Thymus (tissue), 11 donors: Measurements from ENCODE around the gene SLC28A2. TPM values are rescaled to one million over a fixed set of nuclear protein-coding genes. Genes with fewer than 3 reads are reported as not detected.
"Not testable (repeated sequence)": the region's sequence is repeated elsewhere in the genome, so short reads cannot be mapped to it uniquely, and the experiment has no call there.

Experiments
- DNase-seq, 9 donors: peaks; one replicate each; pipeline ENCODE4 v3.0.0-alpha.2; 2013; ENCODE audit warnings: low spot score in 9 of 9, low read depth in 6 of 9, missing footprints in 1 of 9
- H3K27ac ChIP-seq, 2 donors: one replicate each; pipeline ENCODE4 v1.5.1; 2013; ENCODE audit warnings: control low read depth in 1 of 2, low read depth in 1 of 2, low read length in 1 of 2, mild to moderate bottlenecking in 1 of 2, moderate library complexity in 1 of 2
- H3K27me3 ChIP-seq, 2 donors: one replicate each; pipeline ENCODE4 v1.5.1; 2013; ENCODE audit warnings: low read length in 1 of 2; ENCODE audit not compliant: control insufficient read depth in 2 of 2, insufficient read depth in 1 of 2
- H3K36me3 ChIP-seq, 2 donors: one replicate each; pipeline ENCODE4 v1.5.1; 2013; ENCODE audit warnings: low read length in 1 of 2, mild to moderate bottlenecking in 1 of 2, moderate library complexity in 1 of 2; ENCODE audit not compliant: control insufficient read depth in 2 of 2, insufficient read depth in 2 of 2
- H3K4me1 ChIP-seq, 2 donors: one replicate each; pipeline ENCODE4 v1.5.1; 2013; ENCODE audit warnings: low read length in 2 of 2; ENCODE audit not compliant: control insufficient read depth in 2 of 2, insufficient read depth in 2 of 2
- H3K4me3 ChIP-seq, 2 donors: one replicate each; pipeline ENCODE4 v1.5.1; 2013; ENCODE audit warnings: low read length in 2 of 2, control low read depth in 1 of 2, mild to moderate bottlenecking in 1 of 2
- H3K9me3 ChIP-seq, 2 donors: one replicate each; pipeline ENCODE4 v1.5.1; 2013; ENCODE audit warnings: low read length in 1 of 2, mild to moderate bottlenecking in 1 of 2; ENCODE audit not compliant: control insufficient read depth in 2 of 2, insufficient read depth in 1 of 2
- WGBS: extraction: QIAGEN DNeasy Blood & Tissue Kit; methylation state at CpG from one replicate; pipeline ENCODE4 v1.1.7; 2013; 5-methylcytosine and 5-hydroxymethylcytosine counted together
- polyA plus RNA-seq: library from polyadenylated mRNA; stranded (reverse); fragments of 200-250 nt; gene quantifications from one replicate; pipeline ENCODE4 v1.2.3, GENCODE V29; 2013
- total RNA-seq: library from RNA; stranded (reverse); fragments of 120-200 nt; gene quantifications from one replicate; pipeline ENCODE4 v1.2.4, GENCODE V29; 2013
- donor health status: healthy.

The SLC28A2 gene
- total and polyA plus RNA-seq, 2 donors: 0.02 TPM; not detected in 1

DNA sequence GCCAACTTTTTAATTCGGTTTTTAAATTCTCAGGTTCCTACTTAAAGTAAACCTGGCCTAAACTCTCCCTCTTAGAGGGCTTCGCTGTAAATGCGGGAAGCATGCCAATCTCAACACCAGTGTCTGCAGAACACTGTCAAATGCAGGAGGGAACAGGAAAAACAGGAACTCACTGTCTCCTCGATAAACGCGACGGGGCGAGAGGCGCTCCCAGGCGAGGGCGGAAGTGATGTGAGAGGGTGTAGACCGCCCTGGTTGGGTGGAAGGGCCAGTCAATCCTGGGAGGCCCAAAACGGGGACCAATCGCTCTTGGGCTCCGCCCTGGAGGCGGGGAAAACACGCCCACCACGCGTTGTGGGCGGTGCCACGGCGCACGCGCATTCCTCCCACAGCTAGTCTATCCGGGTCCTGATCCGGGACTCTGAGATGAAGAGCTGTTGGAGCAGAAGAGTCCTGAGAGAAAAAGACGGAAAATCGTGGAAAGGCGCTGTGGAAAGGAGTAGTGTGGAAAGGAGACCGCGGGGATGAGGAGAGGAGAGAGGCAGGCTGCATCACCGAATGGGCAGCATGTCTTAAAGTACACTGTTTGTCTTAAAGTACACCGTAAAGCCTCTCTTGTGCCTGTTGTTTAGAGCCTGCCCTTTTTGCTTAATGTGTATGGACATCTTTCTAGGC lies 27.1 kb downstream of the SLC28A2 start:
- Histone ChIP-seq H3K27me3 (no peaks in the 10 kb centered on the region), H3K27ac (peak overlapping the region; percentile 64 to 85), H3K36me3 (no peaks in the 10 kb centered on the region), H3K4me3 (peak overlapping the region; percentile 54 to 76), H3K9me3 (no peaks in the 10 kb centered on the region), H3K4me1 (peaks cover 7% of the 10 kb centered on the region in 2 donors)
- 1% methylated on average over 33 of the region's 33 CpGs for WGBS
- peak; percentile 61 to 94 (median 83) for DNase-seq

DNA sequence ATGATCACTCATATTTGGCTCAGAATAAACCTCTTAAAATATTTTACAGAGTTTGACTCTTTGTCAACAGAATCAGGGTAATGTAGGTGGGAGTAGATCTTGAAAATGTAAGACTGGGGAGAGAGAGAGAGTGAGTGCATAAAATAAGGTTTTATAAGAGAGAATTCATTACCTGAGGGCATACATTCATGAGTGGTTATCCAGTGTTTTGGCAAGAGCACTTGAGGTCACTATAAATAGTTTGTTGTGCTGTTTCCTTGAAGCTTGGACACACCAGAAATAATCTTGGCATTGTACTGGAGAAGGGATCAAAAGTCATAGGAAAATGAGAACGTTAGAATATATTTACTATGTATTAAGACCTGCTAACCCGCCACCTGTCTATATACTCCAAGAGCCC lies 33.4 kb downstream of the SLC28A2 start:
- WGBS: 83% methylated on average over 2 of the region's 2 CpGs
- no peaks in the 10 kb centered on the region for H3K9me3 ChIP-seq
- DNase-seq: no peak
- no peaks in the 10 kb centered on the region for H3K36me3 ChIP-seq
- H3K27ac ChIP-seq: no peak overlapping the region
- no peaks in the 10 kb centered on the region for H3K27me3 ChIP-seq
- no peaks in the 10 kb centered on the region for H3K4me1 ChIP-seq
- H3K4me3 ChIP-seq: no peak overlapping the region

DNA sequence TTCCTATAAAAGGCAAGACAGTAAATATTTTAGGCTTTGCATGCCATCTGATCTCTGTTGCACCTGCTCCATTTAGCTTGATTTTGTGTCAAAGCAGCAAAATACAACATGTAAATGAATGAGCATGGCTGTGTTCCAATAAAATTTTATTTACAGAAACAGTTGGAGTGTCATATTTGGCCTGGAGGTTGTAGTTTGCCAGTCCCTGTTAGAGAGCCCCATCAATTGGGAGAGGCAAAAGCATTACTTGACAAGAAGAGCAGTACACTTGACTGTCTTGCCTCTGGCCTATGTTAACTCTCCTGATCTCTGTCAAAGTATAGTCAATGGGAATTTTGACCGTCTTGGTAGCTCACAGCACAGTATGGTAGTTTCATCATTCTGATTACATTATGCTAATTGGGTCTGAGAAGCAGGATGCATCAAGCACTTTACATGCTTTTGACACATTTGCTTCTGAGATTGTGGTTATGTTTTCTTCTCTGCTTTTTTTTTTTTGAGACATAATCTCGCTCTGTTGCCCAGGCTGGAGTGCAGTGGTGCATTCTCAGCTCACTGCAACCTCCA lies 35.4 kb downstream of the SLC28A2 start:
- Histone ChIP-seq H3K27me3 (no peaks in the 10 kb centered on the region), H3K4me3 (no peak overlapping the region), H3K27ac (no peak overlapping the region), H3K36me3 (no peaks in the 10 kb centered on the region), H3K9me3 (no peaks in the 10 kb centered on the region), H3K4me1 (no peaks in the 10 kb centered on the region)
- WGBS: 88% methylated on average over 2 of the region's 2 CpGs
- DNase-seq: no peak

DNA sequence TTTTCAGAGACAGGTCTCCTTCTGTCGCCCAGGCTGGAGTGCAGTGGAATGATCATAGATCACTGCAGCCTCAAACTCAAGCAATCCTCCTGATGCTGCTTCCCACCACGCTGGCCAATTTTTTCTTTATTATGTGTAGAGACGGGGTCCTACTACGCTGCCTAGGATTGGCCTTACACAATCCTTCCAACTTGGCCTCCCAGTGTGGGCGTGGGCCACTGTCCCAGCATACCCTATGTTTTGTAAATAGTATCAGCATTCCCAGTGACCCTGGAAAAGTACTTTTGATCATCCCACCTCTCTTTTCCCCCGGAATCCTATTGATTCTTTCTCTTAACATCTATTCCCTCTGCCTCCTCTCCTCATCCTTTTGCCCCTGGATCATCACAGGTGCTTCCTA lies 36.9 kb downstream of the SLC28A2 start:
- no peak for DNase-seq
- H3K4me3 ChIP-seq: no peak overlapping the region
- 94% methylated on average over 6 of the region's 6 CpGs for WGBS

GRCh38 chr15:45291822-45292582 lies 40.0 kb downstream of the SLC28A2 start:
- DNase-seq: no peak
- WGBS: 96% methylated on average over 9 of the region's 9 CpGs
- no peak overlapping the region for H3K4me3 ChIP-seq

More for the DNA sequence above, 36.9 kb downstream of the SLC28A2 start:
- H3K4me1 ChIP-seq: no peaks in the 10 kb centered on the region
- H3K27ac ChIP-seq: no peak overlapping the region
- no peaks in the 10 kb centered on the region for H3K27me3 ChIP-seq
- H3K36me3 ChIP-seq: no peaks in the 10 kb centered on the region
- H3K9me3 ChIP-seq: no peaks in the 10 kb centered on the region

GRCh38 chr15:45293326-45293725 lies 41.3 kb downstream of the SLC28A2 start:
- not testable (repeated sequence) for H3K4me3 ChIP-seq, H3K9me3 ChIP-seq, H3K4me1 ChIP-seq, DNase-seq, H3K36me3 ChIP-seq, H3K27ac ChIP-seq, H3K27me3 ChIP-seq
- 99% methylated on average over 18 of the region's 27 CpGs for WGBS

More at GRCh38 chr15:45291822-45292582, 40.0 kb downstream of the SLC28A2 start:
- Histone ChIP-seq H3K36me3 (no peaks in the 10 kb centered on the region), H3K27ac (no peak overlapping the region), H3K27me3 (no peaks in the 10 kb centered on the region), H3K9me3 (no peaks in the 10 kb centered on the region), H3K4me1 (no peaks in the 10 kb centered on the region)

- not testable (repeated sequence) for H3K4me1 ChIP-seq, H3K27ac ChIP-seq, H3K9me3 ChIP-seq, H3K4me3 ChIP-seq, H3K36me3 ChIP-seq, H3K27me3 ChIP-seq, DNase-seq
- WGBS: over 99% methylated on average over 2 of the region's 2 CpGs
These were observed 46.9 kb downstream of the SLC28A2 start for GRCh38 chr15:45298964-45299378.

- no peak for DNase-seq
- 89% methylated on average over 3 of the region's 3 CpGs for WGBS
- no peak overlapping the region for H3K4me3 ChIP-seq
- no peaks in the 10 kb centered on the region for H3K27me3 ChIP-seq
- H3K36me3 ChIP-seq: no peaks in the 10 kb centered on the region
- no peak overlapping the region for H3K27ac ChIP-seq
- H3K4me1 ChIP-seq: no peaks in the 10 kb centered on the region
- no peaks in the 10 kb centered on the region for H3K9me3 ChIP-seq
These were observed 52.7 kb downstream of the SLC28A2 start for GRCh38 chr15:45304711-45305110.

DNA sequence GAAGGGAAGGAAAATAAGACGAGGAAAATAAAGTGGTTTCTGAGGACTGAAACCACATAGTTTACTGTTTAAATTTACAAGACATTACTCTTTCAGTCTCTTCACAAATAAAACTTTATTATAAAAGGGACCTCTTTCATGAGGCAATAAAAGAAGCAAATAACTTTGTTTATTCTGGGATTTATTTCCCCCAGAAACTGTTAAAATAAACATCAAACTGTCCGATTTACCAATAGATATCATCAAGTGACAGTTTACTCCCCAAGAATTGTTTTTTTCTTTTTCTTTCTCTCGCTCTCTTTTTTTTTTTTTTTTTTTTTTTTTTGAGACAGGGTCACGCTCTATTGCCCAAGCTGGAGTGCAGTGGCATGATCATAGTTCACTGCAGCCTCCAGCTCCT lies 54.1 kb downstream of the SLC28A2 start:
- Histone ChIP-seq H3K4me1 (no peaks in the 10 kb centered on the region), H3K36me3 (no peaks in the 10 kb centered on the region), H3K27ac (no peak overlapping the region), H3K4me3 (no peak overlapping the region), H3K27me3 (no peaks in the 10 kb centered on the region), H3K9me3 (no peaks in the 10 kb centered on the region)
- DNase-seq: no peak
- 89% methylated on average over 4 of the region's 4 CpGs for WGBS
